Thyroid gland (tissue), 4 donors: ENCODE results near the gene EFTUD2. TPM values are rescaled to one million over a fixed set of nuclear protein-coding genes. Genes with fewer than 3 reads are reported as not detected.

ENCODE experiments used
- DNase-seq, 2 donors: peaks; one replicate each; pipeline ENCODE4 v3.0.0-alpha.2; 2019
- H3K27ac ChIP-seq, 3 donors: fragments of 200-600 bp; sonication (generic); 1 replicate in 2 of 3; 2 replicates in 1 of 3; pipeline ENCODE4 v1.5.1; 2016 to 2019; ENCODE audit warnings: mild to moderate bottlenecking in 1 of 3, moderate library complexity in 1 of 3
- H3K27me3 ChIP-seq: fragments of 200-600 bp; sonication (generic); one replicate; pipeline ENCODE4 v1.5.1; 2019
- H3K36me3 ChIP-seq, 2 donors: fragments of 200-600 bp; sonication (generic); one replicate each; pipeline ENCODE4 v1.5.1; 2016 to 2019
- H3K4me1 ChIP-seq, 2 donors: fragments of 200-600 bp; sonication (generic); one replicate each; pipeline ENCODE4 v1.5.1; 2017 to 2019
- H3K4me3 ChIP-seq, 3 donors: fragments of 200-600 bp; sonication (generic); replicated peaks in 1 of 3; 1 replicate in 2 of 3; 2 replicates in 1 of 3; pipeline ENCODE4 v1.5.1; 2016; ENCODE audit warnings: mild to moderate bottlenecking in 1 of 3
- H3K9me3 ChIP-seq: fragments of 200-600 bp; sonication (generic); one replicate; pipeline ENCODE4 v1.5.1; 2017
- CTCF ChIP-seq, 6 experiments: fragments of 200-600 bp in 3 of 6; fragments of 450-650 bp in 3 of 6; sonication (generic) in 3 of 6; IDR thresholded peaks; one replicate each; pipeline ENCODE4 v1.5.1; 2016 to 2019; ENCODE audit warnings: antibody characterized with exemption in 6 of 6, mild to moderate bottlenecking in 2 of 6, inconsistent platforms in 1 of 6, moderate library complexity in 1 of 6
- POLR2A ChIP-seq, 2 donors: fragments of 450-650 bp; IDR thresholded peaks; one replicate each; pipeline ENCODE4 v1.6.1; 2017; ENCODE audit warnings: antibody characterized with exemption in 2 of 2, mild to moderate bottlenecking in 2 of 2, moderate library complexity in 1 of 2
- WGBS, 2 donors: methylation state at CpG; one replicate each; pipeline ENCODE4 v1.1.5; 2017; 5-methylcytosine and 5-hydroxymethylcytosine counted together
- intact Hi-C: fragments of 100-400 bp; cut with DNase I; formaldehyde crosslinking; loops from one replicate; pipeline ENCODE4 v1.15.1; 2023
- total RNA-seq, 4 donors: library from RNA; depleted of rRNA; stranded (reverse); fragments of >200 nt; gene quantifications; one replicate each; pipeline ENCODE4 v1.2.3, GENCODE V29; 2016

Gene EFTUD2
- total RNA-seq, 4 donors from 2014 or later, result 49.2 to 110 (median 75.1) TPM

DNA sequence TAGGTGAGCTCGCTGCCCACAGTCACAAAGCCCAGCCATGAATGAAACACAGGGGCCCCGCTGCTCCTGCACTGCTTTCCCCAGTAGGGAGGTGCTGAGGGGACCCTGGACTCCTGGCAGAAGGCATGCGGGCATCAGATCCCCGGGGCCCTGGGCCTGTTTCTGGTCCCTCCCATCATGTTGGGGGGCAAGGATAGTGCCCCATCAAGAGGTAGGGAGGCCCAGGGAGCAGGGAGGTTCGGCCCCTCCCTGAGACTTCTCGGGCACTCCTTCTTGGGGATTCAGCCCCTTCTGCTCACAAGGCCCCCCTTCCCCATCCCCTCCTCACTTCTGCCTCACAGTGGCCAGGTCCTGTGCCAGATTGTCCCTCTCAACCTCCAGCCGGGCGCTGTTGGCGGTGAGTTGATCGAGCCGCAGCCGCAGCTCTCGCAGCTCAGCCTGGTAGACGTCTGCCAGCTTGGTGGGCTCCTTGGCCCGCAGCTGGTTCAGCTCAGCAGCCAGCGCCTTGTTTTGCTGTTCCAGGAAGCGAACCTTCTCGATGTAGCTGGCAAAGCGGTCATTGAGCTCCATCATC, 15.5 kb upstream of the EFTUD2 start:
- no peaks in the 10 kb centered on the region for H3K27me3 ChIP-seq
- intact Hi-C loops, result no loop called here
- H3K27ac ChIP-seq, result no peak overlapping the region
- no peak for DNase-seq
- WGBS, 2 donors, result 82 to 87% methylated on average over 16 to 17 of the region's 19 CpGs
- H3K4me1 ChIP-seq, result peaks cover 7 to 53% of the 10 kb centered on the region in 2 donors
- TF ChIP-seq POLR2A (IDR thresholded peaks at IDR 0.05) (no peak), CTCF (IDR thresholded peaks at IDR 0.05) (no peak)
- H3K4me3 ChIP-seq, result no peak overlapping the region
- no peaks in the 10 kb centered on the region for H3K36me3 ChIP-seq
- H3K9me3 ChIP-seq, result no peaks in the 10 kb centered on the region

DNA sequence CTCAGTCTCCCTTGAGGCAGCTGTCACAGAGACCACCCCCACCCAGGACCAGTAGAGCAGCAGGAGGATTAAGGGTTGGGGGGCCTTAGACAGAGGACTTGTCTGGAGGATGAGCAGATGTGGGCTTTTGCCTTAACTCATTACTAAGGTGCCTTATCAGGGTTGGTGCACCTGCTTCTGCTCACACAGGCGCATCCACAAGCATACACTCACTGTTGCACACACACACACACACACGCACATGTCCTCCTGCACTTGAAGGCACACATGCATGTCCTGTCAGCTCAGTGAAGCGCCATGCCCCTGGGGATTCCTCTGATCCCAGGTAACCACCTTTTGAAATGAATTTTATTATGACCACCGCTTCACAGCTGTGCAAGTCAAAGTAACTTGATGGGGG, 14.9 kb upstream of the EFTUD2 start:
- Histone ChIP-seq H3K9me3 (no peaks in the 10 kb centered on the region), H3K4me3 (no peak overlapping the region), H3K36me3 (no peaks in the 10 kb centered on the region), H3K27ac (no peak overlapping the region), H3K4me1 (peaks cover 7 to 48% of the 10 kb centered on the region in 2 donors), H3K27me3 (no peaks in the 10 kb centered on the region)
- DNase-seq, result peak; percentile 63 to 75
- WGBS, 2 donors, result 68 to 77% methylated on average over 4 of the region's 4 CpGs
- TF ChIP-seq CTCF (IDR thresholded peaks at IDR 0.05) (no peak), POLR2A (IDR thresholded peaks at IDR 0.05) (no peak)
- intact Hi-C loops, result no loop called here

DNA sequence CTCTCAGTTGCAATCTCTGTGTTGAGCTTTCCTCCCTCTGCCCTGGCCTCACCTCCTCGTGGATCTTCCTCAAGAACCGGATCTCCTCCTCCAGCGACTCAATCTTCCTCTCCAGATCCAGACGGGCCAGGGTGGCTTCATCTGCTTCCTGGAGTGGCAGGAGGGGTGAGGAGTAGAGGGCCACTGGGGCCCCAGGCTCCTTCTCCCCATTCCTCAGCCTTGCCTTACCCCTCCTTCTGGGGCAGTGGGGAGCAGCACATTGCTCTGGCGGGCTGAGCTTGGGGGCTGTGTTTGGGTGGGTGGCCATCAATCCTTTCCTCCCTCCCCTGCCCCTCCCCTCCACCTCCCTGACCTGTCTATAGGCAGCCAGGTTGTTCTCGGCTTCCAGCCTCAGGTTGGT, 14.4 kb upstream of the EFTUD2 start:
- no peak overlapping the region for H3K27ac ChIP-seq
- intact Hi-C loops, result no loop called here
- TF ChIP-seq POLR2A (IDR thresholded peaks at IDR 0.05), result no peak
- no peak for TF ChIP-seq CTCF (IDR thresholded peaks at IDR 0.05)
- H3K27me3 ChIP-seq, result no peaks in the 10 kb centered on the region
- DNase-seq, result no peak
- peaks cover 7 to 48% of the 10 kb centered on the region in 2 donors for H3K4me1 ChIP-seq
- 59 to 65% methylated on average over 5 to 6 of the region's 6 CpGs for WGBS, 2 donors
- H3K9me3 ChIP-seq, result no peaks in the 10 kb centered on the region
- no peak overlapping the region for H3K4me3 ChIP-seq
- H3K36me3 ChIP-seq, result no peaks in the 10 kb centered on the region

DNA sequence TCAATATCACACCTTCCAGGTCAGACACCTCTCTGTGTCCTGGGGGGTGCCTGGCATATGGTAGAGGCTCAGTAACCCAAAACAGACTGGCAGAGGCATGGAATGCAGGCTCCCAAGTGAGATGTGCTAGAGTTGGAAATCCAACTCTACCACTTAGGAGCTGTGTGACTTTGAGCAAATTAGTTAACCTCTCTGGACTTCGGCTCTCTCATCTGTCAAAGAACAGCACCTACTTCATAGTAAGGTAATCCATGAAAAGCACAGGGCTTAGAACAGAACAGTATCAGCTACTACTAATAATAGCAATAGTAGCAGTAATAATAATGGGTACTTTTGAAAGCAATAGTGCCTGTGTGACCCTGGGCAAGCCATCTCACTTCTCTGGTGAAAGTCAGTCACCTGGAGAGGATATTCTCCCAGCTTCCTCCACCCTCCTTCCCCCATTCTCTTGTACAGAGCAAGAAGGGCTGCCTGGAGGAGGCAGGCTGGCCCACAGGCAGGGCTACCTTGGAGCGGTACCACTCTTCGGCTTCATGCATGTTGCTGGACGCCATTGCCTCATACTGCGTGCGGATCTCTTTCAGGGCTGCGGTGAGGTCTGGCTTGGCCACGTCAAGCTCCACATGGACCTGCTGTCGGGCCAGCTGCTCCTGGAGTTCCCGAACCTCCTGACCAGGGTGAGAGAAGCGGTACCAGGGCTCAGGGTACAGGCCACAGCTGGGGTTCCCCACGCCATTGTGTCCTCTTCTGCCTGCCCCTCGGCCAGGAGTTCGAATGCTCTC, 13.7 kb upstream of the EFTUD2 start:
- TF ChIP-seq POLR2A (IDR thresholded peaks at IDR 0.05), result no peak
- TF ChIP-seq CTCF (IDR thresholded peaks at IDR 0.05), result no peak
- no peaks in the 10 kb centered on the region for H3K27me3 ChIP-seq
- 87 to 89% methylated on average over 11 to 12 of the region's 14 CpGs for WGBS, 2 donors
- no peaks in the 10 kb centered on the region for H3K9me3 ChIP-seq
- H3K4me1 ChIP-seq, result peaks cover 7 to 48% of the 10 kb centered on the region in 2 donors
- no peak for DNase-seq
- H3K36me3 ChIP-seq, result no peaks in the 10 kb centered on the region
- no peak overlapping the region for H3K27ac ChIP-seq
- H3K4me3 ChIP-seq, result no peak overlapping the region
- intact Hi-C loops, result no loop called here
